ENCODE measurements around the gene ACAD8.

DNA sequence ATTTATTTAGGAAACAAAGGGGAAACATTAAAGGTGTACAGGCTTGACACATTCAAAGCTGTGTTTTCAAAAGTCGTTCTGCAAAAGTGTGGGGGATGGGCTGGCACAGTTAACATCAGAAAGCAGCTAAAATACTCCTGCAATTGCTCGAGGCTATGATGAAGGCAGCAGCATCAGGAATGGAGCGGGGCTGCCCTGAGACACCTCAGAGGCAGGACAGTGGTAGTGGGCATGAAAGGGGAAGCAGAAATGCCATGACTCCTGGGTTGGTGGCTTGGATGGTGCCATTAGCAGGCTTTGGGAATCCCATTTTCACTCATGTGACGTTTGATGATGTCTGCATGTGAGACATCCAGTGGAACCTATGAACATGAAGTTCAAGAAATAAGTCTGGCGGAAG is 30.2 kb upstream of the ACAD8 start:
- TF ChIP-seq, protein P1, sequence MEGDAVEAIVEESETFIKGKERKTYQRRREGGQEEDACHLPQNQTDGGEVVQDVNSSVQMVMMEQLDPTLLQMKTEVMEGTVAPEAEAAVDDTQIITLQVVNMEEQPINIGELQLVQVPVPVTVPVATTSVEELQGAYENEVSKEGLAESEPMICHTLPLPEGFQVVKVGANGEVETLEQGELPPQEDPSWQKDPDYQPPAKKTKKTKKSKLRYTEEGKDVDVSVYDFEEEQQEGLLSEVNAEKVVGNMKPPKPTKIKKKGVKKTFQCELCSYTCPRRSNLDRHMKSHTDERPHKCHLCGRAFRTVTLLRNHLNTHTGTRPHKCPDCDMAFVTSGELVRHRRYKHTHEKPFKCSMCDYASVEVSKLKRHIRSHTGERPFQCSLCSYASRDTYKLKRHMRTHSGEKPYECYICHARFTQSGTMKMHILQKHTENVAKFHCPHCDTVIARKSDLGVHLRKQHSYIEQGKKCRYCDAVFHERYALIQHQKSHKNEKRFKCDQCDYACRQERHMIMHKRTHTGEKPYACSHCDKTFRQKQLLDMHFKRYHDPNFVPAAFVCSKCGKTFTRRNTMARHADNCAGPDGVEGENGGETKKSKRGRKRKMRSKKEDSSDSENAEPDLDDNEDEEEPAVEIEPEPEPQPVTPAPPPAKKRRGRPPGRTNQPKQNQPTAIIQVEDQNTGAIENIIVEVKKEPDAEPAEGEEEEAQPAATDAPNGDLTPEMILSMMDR (IDR thresholded peaks at IDR 0.05; ENCODE audit: poor library complexity, severe bottlenecking) = no peak
- no peak for TF ChIP-seq EZH2 (IDR thresholded peaks at IDR 0.05; ENCODE audit: borderline replicate concordance, insufficient read depth, low read length, poor library complexity, severe bottlenecking)
- TF ChIP-seq EP300 (conservative IDR thresholded peaks at IDR 0.05; ENCODE audit: poor library complexity, severe bottlenecking) = no peak
